Astrocyte (in vitro differentiated cells and primary cell): Measurements from ENCODE around the gene NTN4. TPM values are rescaled to one million over a fixed set of nuclear protein-coding genes. Genes with fewer than 3 reads are reported as not detected.

Experiments
- DNase-seq: peaks from one replicate; pipeline ENCODE4 v3.0.0-alpha.2; 2010; ENCODE audit warnings: low read depth
- FAIRE-seq: peaks from 2 replicates; lab custom pipeline; 2011; peaks lifted over from hg19 to GRCh38; lab: Jason Lieb, UNC
- H2AFZ ChIP-seq: 2 replicates; pipeline ENCODE4 v1.6.0; 2012; ENCODE audit warnings: low read depth, low read length, inconsistent platforms
- H3K27ac ChIP-seq: 2 replicates; pipeline ENCODE4 v1.5.1; 2011; ENCODE audit warnings: low read depth, low read length, inconsistent platforms
- H3K27me3 ChIP-seq: 2 replicates; pipeline ENCODE4 v1.6.0; 2011; ENCODE audit warnings: low read length, inconsistent platforms; ENCODE audit not compliant: insufficient read depth
- H3K36me3 ChIP-seq: 2 replicates; pipeline ENCODE4 v1.5.1; 2011; ENCODE audit warnings: low read length, inconsistent platforms; ENCODE audit not compliant: insufficient read depth
- H3K4me1 ChIP-seq: 2 replicates; pipeline ENCODE4 v1.5.1; 2011; ENCODE audit warnings: low read length, inconsistent platforms; ENCODE audit not compliant: insufficient read depth
- H3K4me2 ChIP-seq: 2 replicates; pipeline ENCODE4 v1.6.0; 2012; ENCODE audit warnings: low read length, inconsistent platforms
- H3K4me3 ChIP-seq: 2 replicates; pipeline ENCODE4 v1.5.1; 2011; ENCODE audit warnings: low read depth, mild to moderate bottlenecking, low read length, inconsistent platforms; ENCODE audit not compliant: insufficient read depth
- H3K79me2 ChIP-seq: 2 replicates; pipeline ENCODE4 v1.6.0; 2012; ENCODE audit warnings: mild to moderate bottlenecking, low read length, inconsistent platforms; ENCODE audit not compliant: insufficient read depth
- H3K9ac ChIP-seq: 2 replicates; pipeline ENCODE4 v1.6.0; 2012; ENCODE audit warnings: mild to moderate bottlenecking, low read length, inconsistent platforms
- H3K9me3 ChIP-seq: 2 replicates; pipeline ENCODE4 v1.5.1; 2012; ENCODE audit warnings: low read depth, mild to moderate bottlenecking, low read length, inconsistent platforms; ENCODE audit not compliant: insufficient read depth
- H4K20me1 ChIP-seq: 2 replicates; pipeline ENCODE4 v1.6.0; 2012; ENCODE audit warnings: low read length, inconsistent platforms; ENCODE audit not compliant: insufficient read depth
- H3K27ac Mint-ChIP-seq: one replicate; pipeline ENCODE4 v1.8.0; 2021; ENCODE audit warnings: mild to moderate bottlenecking, mixed read lengths; ENCODE audit not compliant: unreplicated experiment
- H3K27me3 Mint-ChIP-seq: one replicate; pipeline ENCODE4 v1.8.0; 2021; ENCODE audit warnings: low read depth, mixed read lengths; ENCODE audit not compliant: unreplicated experiment
- H3K36me3 Mint-ChIP-seq: one replicate; pipeline ENCODE4 v1.8.0; 2021; ENCODE audit warnings: low read depth, mixed read lengths; ENCODE audit not compliant: unreplicated experiment
- H3K4me1 Mint-ChIP-seq: one replicate; pipeline ENCODE4 v1.8.0; 2021; ENCODE audit warnings: low read depth, mixed read lengths; ENCODE audit not compliant: unreplicated experiment
- H3K4me3 Mint-ChIP-seq: one replicate; pipeline ENCODE4 v1.8.0; 2021; ENCODE audit warnings: mild to moderate bottlenecking, moderate library complexity, mixed read lengths; ENCODE audit not compliant: unreplicated experiment
- H3K9me3 Mint-ChIP-seq: one replicate; pipeline ENCODE4 v1.8.0; 2021; ENCODE audit warnings: mild to moderate bottlenecking, mixed read lengths; ENCODE audit not compliant: unreplicated experiment
- CTCF ChIP-seq: IDR thresholded peaks from 2 replicates; pipeline ENCODE4 v1.5.1; 2011; ENCODE audit warnings: low read depth, mild to moderate bottlenecking, inconsistent platforms, low read length, moderate library complexity; ENCODE audit not compliant: insufficient read depth
- EZH2 ChIP-seq: IDR thresholded peaks from 2 replicates; pipeline ENCODE4 v1.6.1; 2012; ENCODE audit warnings: mild to moderate bottlenecking, low read length, inconsistent platforms; ENCODE audit not compliant: insufficient read depth
- total RNA-seq: library from RNA; stranded (reverse); gene quantifications from 2 replicates; pipeline ENCODE4 v1.2.1, GENCODE V29; 2021

The NTN4 gene
- total RNA-seq, 1 donor from 2014 or later, result 28.9 TPM

- no peak for FAIRE-seq
- no peaks in the 10 kb centered on the region for H3K36me3 Mint-ChIP-seq
Measured at GRCh38 chr12:95760371-95760770, 30.2 kb downstream of the NTN4 start.

GRCh38 chr12:95759718-95760117 lies 30.8 kb downstream of the NTN4 start:
- FAIRE-seq (no peak), DNase-seq (no peak)
- H3K36me3 ChIP-seq, result no peaks in the 10 kb centered on the region
- H3K9me3 ChIP-seq, result no peaks in the 10 kb centered on the region
- no peaks in the 10 kb centered on the region for H3K9me3 Mint-ChIP-seq
- no peak overlapping the region for H3K4me2 ChIP-seq
- H3K4me3 Mint-ChIP-seq, result no peak overlapping the region
- H3K27me3 ChIP-seq, result no peaks in the 10 kb centered on the region
- TF ChIP-seq CTCF (no peak), EZH2 (no peak)
- no peaks in the 10 kb centered on the region for H3K79me2 ChIP-seq
- no peaks in the 10 kb centered on the region for H3K36me3 Mint-ChIP-seq
- no peak overlapping the region for H3K4me3 ChIP-seq
- no peaks in the 10 kb centered on the region for H3K27me3 Mint-ChIP-seq
- H3K27ac ChIP-seq, result no peak overlapping the region
- peaks cover 4% of the 10 kb centered on the region for H3K4me1 ChIP-seq
- H3K4me1 Mint-ChIP-seq, result peaks cover 25% of the 10 kb centered on the region
- no peak overlapping the region for H3K27ac Mint-ChIP-seq
- no peak overlapping the region for H3K9ac ChIP-seq
- H2AFZ ChIP-seq, result no peak overlapping the region
- H4K20me1 ChIP-seq, result no peaks in the 10 kb centered on the region

More at GRCh38 chr12:95760371-95760770, 30.2 kb downstream of the NTN4 start:
- H3K36me3 ChIP-seq, result no peaks in the 10 kb centered on the region
- Mint-ChIP-seq H3K9me3 (no peaks in the 10 kb centered on the region), H3K4me1 (peaks cover 20% of the 10 kb centered on the region), H3K27me3 (no peaks in the 10 kb centered on the region), H3K4me3 (no peak overlapping the region), H3K27ac (no peak overlapping the region)
- H2AFZ ChIP-seq, result no peak overlapping the region
- no peaks in the 10 kb centered on the region for H3K9me3 ChIP-seq
- H3K4me2 ChIP-seq, result no peak overlapping the region
- H3K27me3 ChIP-seq, result no peaks in the 10 kb centered on the region
- H4K20me1 ChIP-seq, result no peaks in the 10 kb centered on the region
- no peak overlapping the region for H3K4me3 ChIP-seq
- TF ChIP-seq CTCF, result no peak
- TF ChIP-seq EZH2, result no peak
- no peaks in the 10 kb centered on the region for H3K79me2 ChIP-seq
- DNase-seq, result no peak
- H3K27ac ChIP-seq, result no peak overlapping the region
- H3K4me1 ChIP-seq, result peaks cover 4% of the 10 kb centered on the region
- H3K9ac ChIP-seq, result no peak overlapping the region

- Histone ChIP-seq H3K27ac (no peak overlapping the region), H3K27me3 (no peaks in the 10 kb centered on the region), H3K4me2 (no peak overlapping the region), H3K9me3 (no peaks in the 10 kb centered on the region), H3K4me1 (peaks cover 1% of the 10 kb centered on the region), H3K9ac (no peak overlapping the region), H3K36me3 (no peaks in the 10 kb centered on the region), H2AFZ (no peak overlapping the region), H3K79me2 (no peaks in the 10 kb centered on the region), H4K20me1 (no peaks in the 10 kb centered on the region), H3K4me3 (no peak overlapping the region)
- Mint-ChIP-seq H3K36me3 (no peaks in the 10 kb centered on the region), H3K4me1 (peaks cover 23% of the 10 kb centered on the region), H3K9me3 (no peaks in the 10 kb centered on the region), H3K27me3 (no peaks in the 10 kb centered on the region), H3K4me3 (no peak overlapping the region), H3K27ac (no peak overlapping the region)
- FAIRE-seq (no peak), DNase-seq (no peak)
- no peak for TF ChIP-seq CTCF
- no peak for TF ChIP-seq EZH2
Measured at GRCh38 chr12:95759039-95759438, 31.5 kb downstream of the NTN4 start.
